GM18861 (cell line): ENCODE results near the gene PRR7.

Source experiments
- ATAC-seq: cut with Tn5 transposase; IDR thresholded peaks from one replicate; pipeline ENCODE4 v1.9.1; 2021; ENCODE audit not compliant: unreplicated experiment

PRR7 gene

DNA sequence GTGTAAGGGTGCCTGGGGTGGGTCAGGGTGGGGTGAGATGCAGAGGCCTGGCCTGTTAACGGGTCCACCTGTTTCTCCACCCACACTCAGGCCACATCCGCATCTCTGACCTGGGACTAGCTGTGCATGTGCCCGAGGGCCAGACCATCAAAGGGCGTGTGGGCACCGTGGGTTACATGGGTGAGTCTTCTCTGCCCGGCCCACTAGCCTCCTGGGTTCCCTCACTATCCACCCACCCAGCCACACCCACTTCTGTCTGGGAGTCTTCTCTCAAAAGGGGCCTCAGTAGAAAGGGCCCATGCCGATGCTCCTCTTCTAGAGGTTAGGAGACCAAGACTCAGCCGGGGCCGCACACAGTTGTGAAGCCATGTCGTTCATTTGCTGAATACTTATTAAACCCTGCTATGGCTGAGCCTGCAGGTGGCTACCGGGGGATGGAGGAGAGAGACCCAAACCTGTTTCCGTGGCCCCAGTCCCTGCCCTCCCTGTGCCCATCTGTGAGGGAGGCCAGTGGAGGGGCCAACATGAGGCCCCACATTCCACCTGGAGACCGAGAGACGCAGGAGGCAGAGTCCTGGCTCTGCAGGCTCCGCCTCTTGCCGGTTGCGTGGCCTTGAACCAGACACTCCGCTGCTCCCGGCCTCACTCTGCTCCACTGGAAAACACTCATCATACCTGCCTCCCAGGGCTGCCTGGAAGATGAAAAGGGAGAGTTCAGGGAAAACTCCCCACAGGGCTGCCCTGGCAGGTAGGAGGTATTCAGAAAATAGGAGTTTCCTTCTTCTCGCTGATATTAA, 11.5 kb upstream of the PRR7 start:
- no peak for ATAC-seq

DNA sequence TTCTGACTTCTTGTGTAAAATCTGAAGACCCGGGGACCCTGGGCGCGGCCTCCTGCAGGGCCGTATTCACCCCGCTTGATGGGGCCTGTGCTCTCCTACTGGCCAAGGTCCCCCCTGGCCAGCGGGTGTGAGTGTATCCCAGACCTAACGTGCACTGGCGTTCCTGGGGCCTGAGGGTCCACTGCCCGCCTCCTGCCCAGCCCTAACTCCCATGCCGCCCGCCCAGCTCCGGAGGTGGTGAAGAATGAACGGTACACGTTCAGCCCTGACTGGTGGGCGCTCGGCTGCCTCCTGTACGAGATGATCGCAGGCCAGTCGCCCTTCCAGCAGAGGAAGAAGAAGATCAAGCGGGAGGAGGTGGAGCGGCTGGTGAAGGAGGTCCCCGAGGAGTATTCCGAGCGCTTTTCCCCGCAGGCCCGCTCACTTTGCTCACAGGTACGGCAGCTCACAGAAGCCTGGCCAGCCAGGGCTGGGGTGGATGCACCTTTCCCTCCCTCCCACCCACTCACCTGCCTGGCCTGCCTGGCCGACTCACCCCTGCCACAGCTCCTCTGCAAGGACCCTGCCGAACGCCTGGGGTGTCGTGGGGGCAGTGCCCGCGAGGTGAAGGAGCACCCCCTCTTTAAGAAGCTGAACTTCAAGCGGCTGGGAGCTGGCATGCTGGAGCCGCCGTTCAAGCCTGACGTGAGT, 10.6 kb upstream of the PRR7 start:
- ATAC-seq: no peak

- ATAC-seq: no peak
These were observed 9.0 kb upstream of the PRR7 start for GRCh38 chr5:177437623-177438022.

DNA sequence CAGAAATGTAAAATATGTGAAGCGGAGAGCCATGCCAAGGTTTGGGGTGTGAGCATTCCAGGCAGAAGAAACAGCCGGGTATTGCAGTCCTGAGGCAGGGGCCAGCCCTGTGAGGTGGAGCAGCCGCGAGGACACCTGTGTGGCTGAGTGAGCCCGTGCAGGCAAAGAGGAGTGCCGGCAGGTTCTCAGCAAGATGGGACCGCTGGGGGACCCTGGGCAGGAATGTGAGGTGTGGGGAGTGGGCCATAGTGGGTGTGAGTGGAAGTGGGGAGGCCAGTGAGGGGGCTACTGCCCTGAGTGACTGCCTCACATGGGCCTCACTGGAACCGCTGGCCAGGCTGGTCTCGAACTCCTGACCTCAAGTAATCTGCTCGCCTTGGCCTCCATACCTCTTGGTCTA, 8.1 kb upstream of the PRR7 start:
- ATAC-seq: no peak

- no peak for ATAC-seq
These were observed 7.0 kb upstream of the PRR7 start for GRCh38 chr5:177439518-177440053.

DNA sequence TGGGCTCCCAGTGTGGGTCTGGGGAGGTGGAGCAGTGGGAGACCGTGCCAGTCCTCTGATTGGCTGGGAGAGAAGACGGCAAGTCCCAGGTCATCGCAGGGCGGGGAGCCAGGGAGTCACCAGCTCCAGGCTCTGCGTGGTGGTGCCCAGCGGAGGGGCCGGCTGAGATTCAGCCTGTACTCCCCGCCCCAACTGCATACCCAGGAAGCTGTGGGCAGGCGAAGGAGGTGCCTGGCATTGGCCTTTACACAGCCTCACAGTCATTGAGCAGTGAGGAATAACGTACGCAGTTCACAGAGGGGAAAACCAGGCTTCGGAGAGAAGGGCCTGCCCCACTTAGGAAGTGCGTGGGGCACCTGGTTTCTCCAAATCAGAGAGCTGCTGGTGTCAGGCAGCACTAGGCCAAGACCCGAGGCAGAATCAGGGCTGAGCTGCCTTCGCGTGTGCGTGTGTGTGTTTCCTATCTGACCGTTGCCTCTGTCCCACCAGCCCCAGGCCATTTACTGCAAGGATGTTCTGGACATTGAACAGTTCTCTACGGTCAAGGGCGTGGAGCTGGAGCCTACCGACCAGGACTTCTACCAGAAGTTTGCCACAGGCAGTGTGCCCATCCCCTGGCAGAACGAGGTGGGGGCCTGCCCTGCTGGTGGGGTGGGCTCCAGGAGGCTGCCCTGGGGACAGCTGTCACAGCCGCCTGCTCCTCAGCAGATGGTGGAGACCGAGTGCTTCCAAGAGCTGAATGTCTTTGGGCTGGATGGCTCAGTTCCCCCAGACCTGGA, 6.2 kb upstream of the PRR7 start:
- no peak for ATAC-seq

DNA sequence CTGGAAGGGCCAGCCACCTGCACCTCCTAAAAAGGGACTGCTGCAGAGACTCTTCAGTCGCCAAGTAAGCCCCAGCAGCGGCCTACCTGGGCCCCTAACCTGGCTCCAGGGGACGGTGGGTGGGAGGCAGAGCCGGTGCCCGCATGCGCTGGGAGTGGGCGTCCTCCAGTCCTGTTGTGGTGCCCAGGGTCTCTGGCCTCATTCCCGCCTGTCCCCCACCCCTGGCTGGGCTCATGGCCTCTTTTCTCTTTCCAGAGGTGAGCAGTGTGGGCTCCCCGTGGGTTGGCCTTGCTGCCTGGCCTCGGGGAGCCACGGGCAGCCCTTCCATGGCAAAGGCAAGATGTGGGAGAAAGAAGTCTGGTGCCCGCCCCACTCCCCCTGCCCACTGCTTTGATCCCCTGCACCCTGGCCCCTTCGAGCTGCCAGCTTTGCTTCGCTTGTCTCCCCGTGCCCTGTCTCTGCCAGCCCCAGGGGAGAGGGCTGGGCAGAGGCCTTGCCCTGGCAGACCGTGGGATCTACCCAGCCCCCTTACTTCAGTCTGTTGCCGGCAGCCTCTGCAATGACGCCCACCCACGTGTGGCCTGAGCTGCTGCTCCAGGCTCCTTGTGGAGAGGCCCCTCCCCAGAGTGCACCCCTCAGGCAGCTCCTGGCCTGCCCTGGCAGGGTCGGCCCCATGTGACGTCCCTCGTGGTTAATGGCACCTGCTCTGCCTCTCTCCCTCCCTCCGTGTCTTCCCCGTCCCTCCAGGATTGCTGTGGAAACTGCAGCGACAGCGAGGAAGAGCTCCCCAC, 5.4 kb upstream of the PRR7 start:
- no peak for ATAC-seq

- ATAC-seq: no peak
These were observed 4.4 kb upstream of the PRR7 start for GRCh38 chr5:177442066-177442826.

GRCh38 chr5:177443144-177443983, 3.2 kb upstream of the PRR7 start:
- ATAC-seq: no peak

DNA sequence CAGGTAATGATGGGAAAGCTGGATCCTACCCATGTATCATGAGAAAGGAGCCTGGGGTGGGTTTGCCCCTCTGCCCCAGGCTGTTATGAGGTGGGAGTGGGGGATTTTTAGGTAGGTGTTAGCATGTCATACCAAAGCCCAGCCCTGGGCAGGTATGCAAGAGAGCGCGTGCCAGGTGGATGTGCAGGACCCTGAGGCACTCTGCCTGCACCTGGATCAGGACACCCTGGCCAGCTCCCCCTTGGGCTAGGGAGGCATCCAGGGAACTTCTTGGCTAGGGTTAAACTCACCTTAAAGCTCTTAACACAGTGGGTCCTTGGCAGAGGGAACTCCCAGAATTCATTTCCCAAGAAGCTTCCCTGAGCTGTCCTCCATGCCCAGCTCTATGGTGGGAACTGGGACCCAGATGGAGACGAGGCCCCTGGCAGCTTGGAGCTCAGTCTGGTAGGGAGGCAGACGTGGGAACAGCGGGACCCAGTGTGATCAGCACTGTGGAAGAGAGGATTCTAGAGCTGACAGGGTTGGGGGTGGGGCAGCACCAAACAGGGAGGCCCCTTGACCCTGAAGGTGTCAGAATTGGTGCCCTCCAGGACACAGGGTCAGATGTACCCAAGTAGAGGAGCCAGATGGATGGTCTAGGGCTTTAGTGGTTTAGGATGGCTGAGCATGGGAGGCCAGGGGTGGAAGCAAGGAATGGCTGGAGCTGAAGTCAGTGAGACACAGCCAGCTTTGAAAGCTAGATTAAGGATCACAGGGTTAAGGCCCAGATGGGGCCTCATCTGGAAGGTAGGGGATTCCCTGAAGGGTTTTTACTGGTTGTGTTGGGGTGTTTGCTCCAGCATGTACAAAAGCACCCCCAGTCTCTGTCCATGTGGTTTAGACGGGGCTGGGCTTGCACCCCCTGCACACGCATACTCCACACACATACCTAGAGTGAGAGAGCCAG, 2.2 kb upstream of the PRR7 start:
- no peak for ATAC-seq

- ATAC-seq: no peak
These were observed 1.3 kb upstream of the PRR7 start for GRCh38 chr5:177445052-177445916.

GRCh38 chr5:177445917-177446199, 756 bp upstream of the PRR7 start:
- no peak for ATAC-seq

DNA sequence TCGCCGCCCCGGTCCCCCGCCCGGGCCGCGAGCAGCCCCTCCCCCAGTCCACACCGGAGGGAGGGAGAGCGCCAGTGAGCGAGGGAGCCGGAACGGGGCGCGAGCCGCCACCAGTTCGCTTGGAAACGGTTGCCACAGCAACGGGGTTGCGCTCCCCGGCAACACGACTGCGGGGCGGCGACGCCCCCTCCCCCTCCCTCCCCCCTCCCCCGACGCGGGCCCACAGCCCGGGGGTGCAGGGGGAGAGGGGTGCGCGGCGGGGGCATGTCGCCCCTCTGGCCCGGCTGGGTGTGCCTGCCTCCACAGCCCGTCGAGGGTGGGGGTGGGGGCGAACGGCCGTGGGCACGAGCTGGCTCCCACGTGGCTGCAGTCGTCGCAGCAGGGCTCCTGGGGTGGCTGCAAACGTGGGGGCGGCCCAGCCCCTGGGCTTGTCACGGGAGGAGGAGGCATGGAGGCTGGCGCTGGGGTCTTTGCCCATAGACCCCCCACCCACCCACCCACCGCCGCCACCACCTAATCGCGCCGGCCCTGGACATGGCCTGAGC, 524 bp downstream of the PRR7 start:
- no peak for ATAC-seq

DNA sequence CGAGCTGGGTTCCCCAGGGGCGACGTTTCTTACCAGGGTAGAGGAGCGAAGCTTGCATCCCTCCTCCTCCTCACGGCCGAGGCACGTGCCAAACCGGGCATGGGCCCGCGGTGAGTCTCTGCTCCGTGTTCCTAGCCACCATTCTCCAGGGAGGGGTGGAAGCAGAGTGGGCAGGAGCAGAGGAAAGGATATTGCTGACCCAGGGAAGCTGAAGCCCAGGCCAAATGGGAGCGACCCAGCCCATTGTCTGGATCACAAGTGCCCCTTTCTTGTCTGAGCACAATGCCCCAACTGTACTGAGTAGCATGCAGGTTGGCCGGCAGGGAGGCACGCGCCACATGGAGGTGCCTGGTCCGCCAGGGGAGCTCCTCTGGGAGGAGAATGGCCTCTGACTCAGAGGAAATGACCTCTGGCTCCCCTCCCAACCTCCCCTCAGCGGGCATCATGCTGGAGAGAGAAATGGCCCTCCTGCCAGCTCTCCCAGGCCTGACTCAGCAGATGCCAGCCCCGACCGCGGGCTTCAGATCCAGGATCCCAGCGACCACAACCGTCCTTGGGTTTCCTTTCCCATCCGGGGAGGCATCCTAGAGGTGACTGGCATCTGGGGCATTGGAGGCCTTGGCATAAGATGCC, 1.1 kb downstream of the PRR7 start:
- no peak for ATAC-seq

DNA sequence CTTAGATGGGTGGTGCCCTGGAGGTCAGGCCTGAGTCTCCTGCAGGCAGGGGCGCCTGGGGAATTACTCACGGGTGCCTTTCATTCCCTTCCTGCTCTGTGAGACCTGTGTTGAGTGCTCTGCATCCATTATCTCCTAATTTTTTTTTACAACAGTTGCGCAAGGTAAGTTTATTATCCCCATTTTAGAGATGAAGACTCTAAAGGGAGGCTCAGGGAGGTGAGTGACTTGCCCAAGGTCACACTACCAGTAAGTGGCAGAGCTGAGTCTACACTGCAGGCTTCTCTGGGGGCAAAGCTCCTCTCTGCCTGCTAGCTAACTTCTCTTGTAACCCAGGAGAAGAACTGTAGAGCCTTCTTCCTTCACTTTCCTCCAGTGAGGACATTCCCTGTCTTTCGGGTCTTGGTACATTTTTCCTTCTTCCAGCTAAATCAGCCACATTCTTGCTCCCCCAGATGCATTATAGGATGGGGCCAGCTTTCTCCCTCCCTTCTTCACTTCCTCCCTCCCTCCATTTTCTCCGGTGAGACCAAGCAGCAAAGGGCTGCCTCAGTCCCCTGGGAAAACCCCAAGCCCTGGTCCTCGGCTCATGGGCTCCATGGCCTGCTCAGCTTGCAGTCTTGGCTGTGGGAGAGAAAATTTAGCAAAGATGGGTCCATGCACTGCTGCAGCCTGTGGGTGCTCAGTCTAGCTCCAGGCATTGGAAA, 1.8 kb downstream of the PRR7 start:
- ATAC-seq: no peak
